Glutamatergic neuron (in vitro differentiated cells): ENCODE data around the gene ZNF787. TPM values are rescaled to one million over a fixed set of nuclear protein-coding genes. Genes with fewer than 3 reads are reported as not detected.

Experiments used
- DNase-seq: peaks from one replicate; pipeline ENCODE4 v3.0.0; 2022
- H3K27ac Mint-ChIP-seq: one replicate; pipeline ENCODE4 v1.8.0; 2020; ENCODE audit warnings: mild to moderate bottlenecking, mixed read lengths, inconsistent platforms; ENCODE audit not compliant: unreplicated experiment
- H3K27me3 Mint-ChIP-seq: one replicate; pipeline ENCODE4 v1.8.0; 2020; ENCODE audit warnings: mild to moderate bottlenecking, moderate library complexity, mixed read lengths, inconsistent platforms; ENCODE audit not compliant: unreplicated experiment
- H3K36me3 Mint-ChIP-seq: one replicate; pipeline ENCODE4 v1.8.0; 2020; ENCODE audit warnings: mild to moderate bottlenecking, mixed read lengths, inconsistent platforms; ENCODE audit not compliant: unreplicated experiment
- H3K4me1 Mint-ChIP-seq: one replicate; pipeline ENCODE4 v1.8.0; 2020; ENCODE audit warnings: mild to moderate bottlenecking, low read depth, mixed read lengths, inconsistent platforms; ENCODE audit not compliant: unreplicated experiment
- H3K4me3 Mint-ChIP-seq: one replicate; pipeline ENCODE4 v1.8.0; 2020; ENCODE audit warnings: mild to moderate bottlenecking, mixed read lengths, inconsistent platforms; ENCODE audit not compliant: unreplicated experiment
- H3K9me3 Mint-ChIP-seq: one replicate; pipeline ENCODE4 v1.8.0; 2020; ENCODE audit warnings: mild to moderate bottlenecking, moderate library complexity, mixed read lengths, inconsistent platforms; ENCODE audit not compliant: unreplicated experiment
- CTCF ChIP-seq: fragments of 200-600 bp; sonication (generic); IDR thresholded peaks from one replicate; pipeline ENCODE4 v1.5.0; 2021; ENCODE audit not compliant: partially characterized antibody, unreplicated experiment
- total RNA-seq: library from RNA; stranded (reverse); fragmentation: NEBNext Ultra II Directional; extraction: Animal tissue kit (Norgen Biotek cat#: 25700); gene quantifications from one replicate; pipeline ENCODE4 v1.2.1, GENCODE V29; 2021; ENCODE audit not compliant: unreplicated experiment

The ZNF787 gene
- total RNA-seq, 1 donor from 2014 or later, result 59.7 TPM

DNA sequence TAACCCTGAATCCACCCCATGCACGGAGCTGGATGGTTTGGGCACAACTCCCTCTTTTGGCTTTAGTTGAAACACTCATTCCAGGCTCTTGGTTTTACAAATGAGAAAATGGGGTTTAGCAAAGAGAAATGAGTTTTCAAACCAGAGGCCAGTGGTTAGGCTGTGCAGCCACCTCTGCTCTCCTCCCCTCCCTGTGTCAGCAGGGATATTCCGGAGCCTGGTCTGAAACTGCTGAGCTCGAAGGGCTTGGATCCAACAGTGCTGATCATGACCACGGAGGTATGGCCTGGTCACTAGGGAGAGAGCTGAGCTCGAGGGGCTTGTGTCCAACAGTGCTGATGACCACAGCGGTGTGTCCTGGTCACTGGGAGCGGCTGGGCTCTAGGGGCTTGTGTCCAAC lies 41.5 kb downstream of the ZNF787 start:
- no peak overlapping the region for H3K4me3 Mint-ChIP-seq
- H3K9me3 Mint-ChIP-seq, result peaks cover 12% of the 10 kb centered on the region
- H3K27ac Mint-ChIP-seq, result no peak overlapping the region
- no peaks in the 10 kb centered on the region for H3K36me3 Mint-ChIP-seq
- no peak for DNase-seq
- peaks cover 11% of the 10 kb centered on the region for H3K4me1 Mint-ChIP-seq
- no peak for TF ChIP-seq CTCF
- H3K27me3 Mint-ChIP-seq, result peaks cover 2% of the 10 kb centered on the region

GRCh38 chr19:56076498-56076897 lies 44.6 kb downstream of the ZNF787 start:
- peak; percentile 84 for DNase-seq
- Mint-ChIP-seq H3K4me1 (peaks cover 7% of the 10 kb centered on the region), H3K4me3 (no peak overlapping the region), H3K9me3 (peaks cover 10% of the 10 kb centered on the region), H3K36me3 (no peaks in the 10 kb centered on the region), H3K27me3 (peaks cover 2% of the 10 kb centered on the region), H3K27ac (no peak overlapping the region)
- TF ChIP-seq CTCF, result peak; percentile 85

DNA sequence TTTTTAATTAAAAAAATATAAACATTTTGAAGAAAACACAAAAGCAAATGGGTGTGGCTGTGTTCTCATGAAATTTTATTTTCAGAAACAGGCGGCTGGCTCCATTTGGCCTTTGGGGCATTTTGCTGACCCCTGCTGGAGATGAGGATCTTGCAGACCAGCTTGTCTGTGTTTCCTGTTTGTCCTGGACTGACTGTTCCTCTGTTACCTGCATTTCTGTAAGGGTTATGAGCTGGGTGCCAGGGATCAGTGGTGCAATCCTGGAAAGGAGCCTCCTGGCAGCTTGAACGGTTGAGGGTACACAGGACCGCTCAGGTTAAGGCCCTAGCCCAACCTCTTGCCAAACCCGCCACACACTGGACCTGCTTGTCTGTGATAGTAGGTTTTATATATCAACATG lies 49.9 kb downstream of the ZNF787 start:
- TF ChIP-seq CTCF, result peak; percentile 15
- Mint-ChIP-seq H3K27ac (no peak overlapping the region), H3K36me3 (no peaks in the 10 kb centered on the region), H3K9me3 (no peaks in the 10 kb centered on the region), H3K4me3 (no peak overlapping the region), H3K4me1 (no peaks in the 10 kb centered on the region), H3K27me3 (peaks cover 2% of the 10 kb centered on the region)
- DNase-seq, result peak; percentile 39

DNA sequence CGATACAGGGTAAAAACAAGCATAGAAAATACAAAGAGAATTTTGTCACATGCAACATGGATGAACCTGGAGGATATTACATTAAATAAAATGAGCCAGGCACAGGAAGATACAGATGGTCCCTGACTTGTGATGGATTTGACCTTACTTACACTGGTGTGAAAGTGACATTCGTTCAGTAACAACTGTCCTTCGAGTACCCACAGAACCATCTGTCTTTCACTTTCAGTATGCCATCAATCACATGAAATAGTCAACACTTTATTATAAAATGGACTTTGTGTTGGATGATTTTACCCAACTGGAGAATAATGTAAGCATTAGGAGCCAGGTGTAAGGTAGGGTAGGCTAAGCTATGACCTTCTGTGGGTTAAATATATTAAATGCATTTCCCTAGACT lies 51.5 kb downstream of the ZNF787 start:
- no peak for DNase-seq
- Mint-ChIP-seq H3K27me3 (peaks cover 4% of the 10 kb centered on the region), H3K4me3 (no peak overlapping the region), H3K36me3 (no peaks in the 10 kb centered on the region), H3K4me1 (no peaks in the 10 kb centered on the region), H3K9me3 (no peaks in the 10 kb centered on the region), H3K27ac (no peak overlapping the region)
- TF ChIP-seq CTCF, result no peak

DNA sequence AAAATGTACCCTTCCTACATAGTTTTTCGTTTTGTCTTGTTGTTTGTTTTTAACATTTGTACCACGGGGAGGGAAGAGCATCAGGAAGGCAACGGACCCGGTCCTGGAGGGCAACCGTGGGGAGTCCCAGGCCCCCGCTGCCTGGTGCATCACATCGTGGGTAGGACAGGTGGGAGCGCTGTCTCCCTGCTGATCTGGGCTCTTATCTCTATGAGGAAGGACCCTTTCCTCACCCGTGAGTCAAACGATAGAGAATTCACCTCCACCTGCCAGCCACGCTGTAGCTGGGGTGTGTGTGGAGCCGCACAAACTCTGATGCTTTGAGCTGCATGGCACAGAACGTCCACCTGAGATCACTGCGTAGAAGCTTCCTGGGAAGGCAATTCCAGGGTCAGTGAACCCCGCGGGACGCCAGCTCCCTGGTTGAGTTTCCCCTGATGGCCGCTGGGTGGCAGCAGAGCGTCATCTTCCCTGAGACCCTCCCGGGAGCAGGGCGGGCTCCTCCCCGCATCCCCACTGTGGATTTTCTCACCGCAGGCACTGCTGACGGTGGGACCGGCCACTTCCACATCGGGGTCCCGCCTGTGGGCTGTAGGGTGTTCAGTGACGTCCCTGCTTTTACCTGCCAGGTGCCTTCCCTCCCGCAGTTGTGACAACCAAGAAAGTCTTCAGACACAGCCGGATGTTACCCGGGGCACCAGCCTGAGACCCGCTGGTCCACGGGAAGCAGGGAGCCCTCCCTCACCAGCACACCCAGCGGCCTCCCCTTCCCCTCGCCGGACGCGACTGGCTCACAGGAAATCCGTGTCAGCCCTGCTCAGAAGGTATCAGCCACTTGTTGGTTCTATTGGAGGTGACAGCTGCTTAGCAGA lies 54.7 kb downstream of the ZNF787 start:
- DNase-seq, result peak; percentile 85
- no peaks in the 10 kb centered on the region for H3K4me1 Mint-ChIP-seq
- peaks cover 6% of the 10 kb centered on the region for H3K27me3 Mint-ChIP-seq
- H3K27ac Mint-ChIP-seq, result no peak overlapping the region
- peak overlapping the region; percentile 77 for H3K4me3 Mint-ChIP-seq
- H3K9me3 Mint-ChIP-seq, result peaks cover 2% of the 10 kb centered on the region
- TF ChIP-seq CTCF, result peak; percentile 92
- H3K36me3 Mint-ChIP-seq, result no peaks in the 10 kb centered on the region
